ENCODE results near the gene BUB1B.

The BUB1B gene

DNA sequence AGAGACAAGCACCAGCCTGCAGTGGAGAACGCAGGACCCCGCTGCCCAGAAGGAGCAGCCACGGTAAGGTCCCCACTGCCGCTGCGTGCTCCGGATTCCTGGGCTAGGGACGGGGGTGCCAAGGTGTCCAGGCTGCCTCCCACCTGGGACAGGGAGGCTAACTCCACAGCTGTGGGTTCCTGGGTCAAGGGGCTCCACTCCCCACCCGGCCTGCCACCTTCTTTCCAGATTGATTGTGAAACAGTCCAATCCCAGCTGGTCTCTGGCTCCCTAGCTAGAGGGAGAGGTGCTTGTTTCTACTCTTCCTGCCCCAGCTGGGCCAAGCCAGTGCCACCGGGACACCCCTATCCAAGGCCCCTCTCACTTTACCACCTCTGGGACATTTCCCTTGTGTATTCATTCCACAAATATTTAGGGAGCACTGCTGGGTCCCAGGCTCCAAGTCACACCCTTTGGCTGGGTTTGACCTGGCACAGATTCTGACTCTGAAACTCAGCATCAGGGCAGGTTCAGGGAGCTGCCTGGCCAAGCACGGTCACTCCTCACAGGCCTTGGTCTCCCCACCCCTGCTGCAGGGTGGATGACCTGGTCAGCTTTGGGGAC is 79.9 kb downstream of the BUB1B start:
- TF ChIP-seq, protein P1, sequence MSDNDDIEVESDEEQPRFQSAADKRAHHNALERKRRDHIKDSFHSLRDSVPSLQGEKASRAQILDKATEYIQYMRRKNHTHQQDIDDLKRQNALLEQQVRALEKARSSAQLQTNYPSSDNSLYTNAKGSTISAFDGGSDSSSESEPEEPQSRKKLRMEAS (IDR thresholded peaks at IDR 0.05): no peak
- TF ChIP-seq, protein P2, sequence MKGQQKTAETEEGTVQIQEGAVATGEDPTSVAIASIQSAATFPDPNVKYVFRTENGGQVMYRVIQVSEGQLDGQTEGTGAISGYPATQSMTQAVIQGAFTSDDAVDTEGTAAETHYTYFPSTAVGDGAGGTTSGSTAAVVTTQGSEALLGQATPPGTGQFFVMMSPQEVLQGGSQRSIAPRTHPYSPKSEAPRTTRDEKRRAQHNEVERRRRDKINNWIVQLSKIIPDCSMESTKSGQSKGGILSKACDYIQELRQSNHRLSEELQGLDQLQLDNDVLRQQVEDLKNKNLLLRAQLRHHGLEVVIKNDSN (IDR thresholded peaks at IDR 0.05): no peak
- TF ChIP-seq EGR1 (IDR thresholded peaks at IDR 0.05): no peak
- TF ChIP-seq ZBTB7A (IDR thresholded peaks at IDR 0.05; ENCODE audit: low read depth): no peak
- TF ChIP-seq YY1 (IDR thresholded peaks at IDR 0.05; ENCODE audit: low read depth): no peak
- no peak for TF ChIP-seq EP300 (IDR thresholded peaks at IDR 0.05; ENCODE audit: borderline replicate concordance)
- TF ChIP-seq NFIC (IDR thresholded peaks at IDR 0.05): no peak
- TF ChIP-seq TEAD4 (IDR thresholded peaks at IDR 0.05): no peak
- TF ChIP-seq TCF12 (IDR thresholded peaks at IDR 0.05; ENCODE audit: low read depth): no peak
- TF ChIP-seq, protein P3, sequence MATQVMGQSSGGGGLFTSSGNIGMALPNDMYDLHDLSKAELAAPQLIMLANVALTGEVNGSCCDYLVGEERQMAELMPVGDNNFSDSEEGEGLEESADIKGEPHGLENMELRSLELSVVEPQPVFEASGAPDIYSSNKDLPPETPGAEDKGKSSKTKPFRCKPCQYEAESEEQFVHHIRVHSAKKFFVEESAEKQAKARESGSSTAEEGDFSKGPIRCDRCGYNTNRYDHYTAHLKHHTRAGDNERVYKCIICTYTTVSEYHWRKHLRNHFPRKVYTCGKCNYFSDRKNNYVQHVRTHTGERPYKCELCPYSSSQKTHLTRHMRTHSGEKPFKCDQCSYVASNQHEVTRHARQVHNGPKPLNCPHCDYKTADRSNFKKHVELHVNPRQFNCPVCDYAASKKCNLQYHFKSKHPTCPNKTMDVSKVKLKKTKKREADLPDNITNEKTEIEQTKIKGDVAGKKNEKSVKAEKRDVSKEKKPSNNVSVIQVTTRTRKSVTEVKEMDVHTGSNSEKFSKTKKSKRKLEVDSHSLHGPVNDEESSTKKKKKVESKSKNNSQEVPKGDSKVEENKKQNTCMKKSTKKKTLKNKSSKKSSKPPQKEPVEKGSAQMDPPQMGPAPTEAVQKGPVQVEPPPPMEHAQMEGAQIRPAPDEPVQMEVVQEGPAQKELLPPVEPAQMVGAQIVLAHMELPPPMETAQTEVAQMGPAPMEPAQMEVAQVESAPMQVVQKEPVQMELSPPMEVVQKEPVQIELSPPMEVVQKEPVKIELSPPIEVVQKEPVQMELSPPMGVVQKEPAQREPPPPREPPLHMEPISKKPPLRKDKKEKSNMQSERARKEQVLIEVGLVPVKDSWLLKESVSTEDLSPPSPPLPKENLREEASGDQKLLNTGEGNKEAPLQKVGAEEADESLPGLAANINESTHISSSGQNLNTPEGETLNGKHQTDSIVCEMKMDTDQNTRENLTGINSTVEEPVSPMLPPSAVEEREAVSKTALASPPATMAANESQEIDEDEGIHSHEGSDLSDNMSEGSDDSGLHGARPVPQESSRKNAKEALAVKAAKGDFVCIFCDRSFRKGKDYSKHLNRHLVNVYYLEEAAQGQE (IDR thresholded peaks at IDR 0.05; ENCODE audit: low read depth): no peak

DNA sequence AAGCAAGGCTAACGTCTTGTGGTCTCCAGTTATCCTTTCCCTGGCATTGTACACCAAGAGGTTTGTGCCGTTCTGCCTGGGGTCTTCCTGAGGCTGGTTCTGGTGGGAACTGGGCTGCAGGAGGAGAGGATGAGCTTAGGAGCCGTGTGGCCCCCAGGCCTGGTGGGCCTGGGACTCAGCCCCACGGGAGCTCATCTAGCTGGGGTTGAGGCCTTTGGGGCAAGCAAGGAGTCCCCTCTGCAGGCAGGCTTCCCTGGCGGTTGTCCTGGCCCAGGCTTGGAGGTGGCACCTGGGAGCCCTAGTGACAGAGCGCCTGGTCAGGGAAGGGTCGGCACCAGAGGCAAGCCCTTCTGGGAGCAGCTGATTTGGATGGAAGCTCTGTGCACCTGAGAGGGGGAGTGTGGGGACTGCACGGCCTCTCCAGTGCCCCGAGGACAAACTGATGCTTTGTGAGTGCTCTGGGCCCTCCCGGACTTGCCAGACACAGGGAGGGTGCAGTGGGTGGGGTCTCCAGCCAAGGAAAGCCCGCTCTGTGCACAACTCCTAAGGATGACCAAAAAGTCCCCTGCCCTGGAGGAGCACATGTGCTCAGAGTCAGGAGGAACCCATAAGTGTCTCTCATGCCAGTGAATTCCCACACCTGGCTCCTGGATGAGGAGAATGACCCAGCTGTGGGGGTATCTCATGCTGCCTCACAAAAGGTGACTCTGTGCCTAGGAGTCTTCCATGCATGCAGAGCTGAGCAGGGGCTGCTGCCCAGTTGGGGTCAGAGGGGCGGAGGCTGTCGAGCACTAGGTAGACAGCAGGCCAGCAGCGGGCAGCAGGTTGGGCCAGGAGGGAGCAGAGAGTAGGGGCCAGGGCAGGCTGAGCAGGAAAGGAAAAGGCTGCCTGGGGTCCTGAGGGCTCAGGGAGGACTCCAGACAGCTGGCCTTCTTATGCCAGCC is 80.7 kb downstream of the BUB1B start:
- TF ChIP-seq EGR1 (IDR thresholded peaks at IDR 0.05) (no peak), CEBPB (IDR thresholded peaks at IDR 0.05) (no peak), TCF12 (IDR thresholded peaks at IDR 0.05; ENCODE audit: low read depth) (no peak), FOXM1 (IDR thresholded peaks at IDR 0.05; ENCODE audit: borderline replicate concordance, low read depth) (no peak), NFIC (IDR thresholded peaks at IDR 0.05) (no peak), RAD21 (IDR thresholded peaks at IDR 0.05; ENCODE audit: low read depth) (no peak), TEAD4 (IDR thresholded peaks at IDR 0.05) (no peak), TAF1 (IDR thresholded peaks at IDR 0.05; ENCODE audit: low read depth) (no peak), YY1 (IDR thresholded peaks at IDR 0.05; ENCODE audit: low read depth) (no peak), CREB1 (IDR thresholded peaks at IDR 0.05; ENCODE audit: low read depth) (no peak), ZBTB7A (IDR thresholded peaks at IDR 0.05; ENCODE audit: low read depth) (no peak)
- TF ChIP-seq, protein P3 (IDR thresholded peaks at IDR 0.05; ENCODE audit: low read depth): no peak
- TF ChIP-seq, protein P2 (IDR thresholded peaks at IDR 0.05): no peak
- TF ChIP-seq, protein P1 (IDR thresholded peaks at IDR 0.05): no peak

DNA sequence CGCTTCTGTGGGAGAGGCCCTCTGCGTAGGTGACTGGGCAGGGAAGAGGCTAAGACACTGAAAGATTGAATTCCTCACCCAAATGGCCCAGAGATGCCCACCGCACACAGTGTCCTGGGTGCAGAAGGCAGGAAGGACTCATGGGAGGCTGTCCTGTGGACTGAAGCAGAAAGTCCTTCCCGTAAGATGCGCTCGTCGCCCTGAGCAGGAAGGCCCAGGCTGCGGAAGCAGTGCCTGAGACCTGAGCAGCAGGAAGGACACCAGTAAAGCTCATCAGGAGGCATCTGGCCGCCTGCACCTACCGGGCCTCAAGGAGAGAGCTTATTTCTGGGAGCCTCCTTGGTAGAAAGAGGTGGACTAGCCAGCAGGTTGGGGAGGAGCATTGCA is 81.3 kb downstream of the BUB1B start:
- TF ChIP-seq EGR1 (IDR thresholded peaks at IDR 0.05): no peak
- TF ChIP-seq TAF1 (IDR thresholded peaks at IDR 0.05; ENCODE audit: low read depth): no peak
- no peak for TF ChIP-seq TEAD4 (IDR thresholded peaks at IDR 0.05)
- no peak for TF ChIP-seq NFIC (IDR thresholded peaks at IDR 0.05)
- TF ChIP-seq FOXM1 (IDR thresholded peaks at IDR 0.05; ENCODE audit: borderline replicate concordance, low read depth): no peak
- no peak for TF ChIP-seq EP300 (IDR thresholded peaks at IDR 0.05; ENCODE audit: borderline replicate concordance)
- TF ChIP-seq CEBPB (IDR thresholded peaks at IDR 0.05): no peak
- no peak for TF ChIP-seq CREB1 (IDR thresholded peaks at IDR 0.05; ENCODE audit: low read depth)

DNA sequence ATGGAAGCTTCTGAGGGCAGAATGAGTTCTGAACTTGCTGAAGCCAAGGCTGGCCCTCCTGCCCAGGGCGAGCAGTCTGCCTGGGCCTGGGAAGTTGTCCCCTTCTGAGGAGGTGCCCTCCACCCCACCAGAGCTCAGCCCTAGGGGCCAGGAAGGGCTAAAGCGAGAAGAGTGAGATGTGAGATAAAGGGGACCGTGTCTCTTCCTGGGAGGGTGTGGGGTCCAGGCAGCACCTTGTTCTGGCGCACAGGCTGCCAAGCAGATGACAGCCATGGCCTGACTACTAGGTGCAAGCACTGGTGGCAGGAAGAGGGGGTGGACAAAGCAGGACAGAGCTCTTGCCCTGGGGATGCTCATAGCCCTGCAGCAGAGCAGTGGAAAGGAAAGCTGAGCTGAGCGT is 81.7 kb downstream of the BUB1B start:
- TF ChIP-seq, protein P2 (IDR thresholded peaks at IDR 0.05): no peak
- TF ChIP-seq TCF12 (IDR thresholded peaks at IDR 0.05; ENCODE audit: low read depth): no peak
- no peak for TF ChIP-seq EP300 (IDR thresholded peaks at IDR 0.05; ENCODE audit: borderline replicate concordance)
- no peak for TF ChIP-seq RAD21 (IDR thresholded peaks at IDR 0.05; ENCODE audit: low read depth)
- TF ChIP-seq CREB1 (IDR thresholded peaks at IDR 0.05; ENCODE audit: low read depth): no peak
- TF ChIP-seq, protein P3 (IDR thresholded peaks at IDR 0.05; ENCODE audit: low read depth): no peak
- no peak for TF ChIP-seq ZBTB7A (IDR thresholded peaks at IDR 0.05; ENCODE audit: low read depth)
